Activated CD4-positive, CD25-positive, alpha-beta regulatory T cell treated with anti-CD3 and anti-CD28 coated beads, Interleukin-2, amount 50 U/mL, for 16 hours (primary cell): ENCODE measurements around the gene ACAN.

Source experiments
- DNase-seq: peaks from one replicate; pipeline ENCODE4 v3.0.0-alpha.2; 2020; ENCODE audit warnings: low read depth, low spot score

ACAN gene

GRCh38 chr15:88803241-88803919 lies at the start of gene ACAN:
Gene ACAN (plus strand): TSS chr15:88803436. CDS start chr15:88836207, 32,771 bp downstream.
- no peak for DNase-seq

DNA sequence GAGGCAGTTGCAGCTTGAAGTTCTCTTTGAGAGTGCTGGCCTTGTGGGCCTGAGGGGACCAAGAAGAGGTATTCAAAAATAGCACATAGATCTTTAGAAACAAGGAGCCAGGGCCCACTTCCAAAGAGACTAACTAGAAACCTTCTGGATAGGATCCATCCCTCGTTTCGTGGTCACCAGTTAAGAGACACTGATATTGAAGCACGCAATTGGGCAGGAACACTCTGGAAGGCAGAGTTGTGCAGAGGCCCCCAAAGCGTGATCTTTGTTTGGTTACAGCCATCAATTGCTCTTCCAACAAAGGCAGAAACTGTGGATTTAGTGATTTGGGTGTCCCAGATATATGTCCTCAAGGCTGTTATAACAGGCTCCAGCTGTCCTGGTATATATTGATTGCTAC lies 46.7 kb upstream of the ACAN start:
- no peak for DNase-seq

GRCh38 chr15:88756921-88757320 lies 46.3 kb upstream of the ACAN start:
- no peak for DNase-seq

GRCh38 chr15:88759872-88760271 lies 43.4 kb upstream of the ACAN start:
- no peak for DNase-seq

DNA sequence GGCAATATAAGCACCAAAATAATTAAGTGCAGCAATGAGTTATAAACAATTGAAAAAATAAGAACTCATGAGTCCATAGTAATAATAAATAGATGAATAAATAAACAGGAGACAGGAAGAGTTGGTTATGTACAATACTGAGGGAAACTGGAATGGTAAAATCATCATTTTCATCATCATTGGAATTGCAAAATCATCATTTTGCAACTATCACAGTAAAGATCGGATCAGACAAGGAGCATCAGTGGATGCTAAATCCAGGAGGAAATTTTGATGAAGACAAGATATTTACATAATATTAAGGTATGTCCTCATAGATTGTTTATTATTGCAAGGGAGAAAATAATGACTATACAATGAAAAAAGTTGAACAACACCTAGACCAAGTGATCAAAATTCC lies 38.8 kb upstream of the ACAN start:
- no peak for DNase-seq

DNA sequence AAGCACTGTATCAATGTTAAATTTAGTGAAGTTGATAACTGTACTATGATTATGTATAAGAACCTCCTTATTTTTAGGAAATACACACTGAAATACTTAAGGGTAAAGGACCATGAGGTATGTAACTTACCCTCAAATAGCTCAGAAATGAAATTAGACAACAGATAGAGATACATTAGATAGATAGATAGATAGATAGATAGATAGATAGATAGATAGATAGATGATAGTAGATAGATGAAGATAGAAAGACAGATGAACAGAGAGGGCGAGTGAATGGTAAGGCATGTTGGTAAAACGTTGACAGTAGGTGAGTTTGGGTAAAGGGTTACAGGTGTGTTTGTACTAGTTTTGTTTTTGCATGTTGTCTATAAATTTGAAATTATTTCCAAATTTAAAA lies 38.0 kb upstream of the ACAN start:
- no peak for DNase-seq

- no peak for DNase-seq
These were observed 33.9 kb upstream of the ACAN start for GRCh38 chr15:88769161-88769971.

GRCh38 chr15:88775776-88776175 lies 27.5 kb upstream of the ACAN start:
- DNase-seq = no peak

DNA sequence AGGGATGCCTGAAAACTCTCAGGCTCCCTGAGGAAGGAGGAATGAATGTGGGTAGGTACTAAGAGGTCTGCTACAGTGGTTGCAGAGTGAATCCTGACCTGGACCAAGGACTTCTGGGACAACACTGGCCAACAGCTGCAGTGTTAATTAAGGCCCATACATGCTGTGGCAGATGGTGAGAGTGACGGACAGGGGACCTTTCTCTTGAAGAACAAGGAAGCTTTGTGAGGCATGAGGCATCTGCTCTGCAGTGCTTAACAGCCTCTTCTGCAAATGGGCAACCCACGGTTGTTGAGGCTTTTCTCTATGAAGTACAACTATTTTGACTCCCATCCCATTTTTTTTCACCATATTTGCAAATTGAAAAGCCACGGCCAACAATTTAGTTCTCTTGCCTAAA lies 26.6 kb upstream of the ACAN start:
- no peak for DNase-seq

- DNase-seq = no peak
These were observed 23.3 kb upstream of the ACAN start for GRCh38 chr15:88779944-88780343.

DNA sequence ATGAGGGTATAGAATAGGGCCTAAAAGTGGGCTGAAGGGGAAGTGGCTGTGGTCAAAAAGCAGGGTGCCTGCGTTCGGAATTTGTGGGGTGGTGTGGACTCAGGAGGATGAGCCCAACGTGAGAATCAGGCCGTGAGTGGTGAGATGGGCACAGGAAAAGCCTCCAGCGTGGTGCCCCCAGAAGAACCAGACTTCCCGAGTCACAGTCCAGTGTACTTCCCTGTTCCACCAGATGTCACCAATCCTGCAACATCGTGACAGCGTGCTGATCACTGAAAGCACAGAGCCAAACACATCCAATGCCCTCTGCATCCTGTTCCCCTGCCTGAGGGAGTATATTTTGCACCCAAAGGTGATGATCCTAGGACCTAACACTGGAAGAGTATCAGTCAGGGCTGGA lies 20.8 kb upstream of the ACAN start:
- DNase-seq = no peak

DNA sequence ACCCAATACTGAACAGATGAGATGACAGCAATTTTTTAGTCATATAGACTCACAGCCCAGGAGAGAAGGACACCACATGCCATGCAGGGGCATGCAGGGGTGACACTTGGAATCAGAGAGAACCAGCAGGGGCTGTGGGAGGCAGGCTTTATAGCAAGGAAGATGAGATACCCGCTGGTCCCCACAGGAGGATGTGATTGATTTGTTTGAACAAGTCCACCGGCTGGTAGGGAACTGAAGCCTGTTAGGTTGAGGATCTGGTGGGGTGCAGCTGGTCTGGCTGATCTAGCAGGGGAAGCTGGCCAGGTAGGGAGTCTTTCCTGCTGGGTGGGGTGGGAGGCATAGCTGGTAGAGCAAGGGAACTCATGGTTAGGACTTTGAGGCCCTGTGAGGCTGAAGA lies 18.0 kb upstream of the ACAN start:
- no peak for DNase-seq

DNA sequence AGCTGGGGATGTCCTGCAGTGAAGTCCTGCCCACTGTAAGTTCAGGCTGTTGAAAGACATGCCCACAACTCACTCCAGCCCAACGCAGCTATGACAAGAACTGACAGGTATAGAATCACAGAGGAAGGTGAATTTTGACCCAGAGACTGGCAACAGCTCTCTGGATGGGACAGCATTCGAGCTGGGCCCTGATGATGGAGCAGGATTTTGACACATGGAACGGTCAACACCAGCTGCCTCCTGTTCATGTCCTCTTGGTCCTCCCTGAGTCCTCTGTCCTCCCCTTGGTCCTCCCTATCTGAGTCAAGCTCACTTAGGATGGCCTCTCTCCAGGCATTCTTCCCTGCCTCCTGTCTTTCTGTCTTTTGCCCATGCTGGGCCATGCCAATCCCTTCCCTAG lies 15.2 kb upstream of the ACAN start:
- no peak for DNase-seq

DNA sequence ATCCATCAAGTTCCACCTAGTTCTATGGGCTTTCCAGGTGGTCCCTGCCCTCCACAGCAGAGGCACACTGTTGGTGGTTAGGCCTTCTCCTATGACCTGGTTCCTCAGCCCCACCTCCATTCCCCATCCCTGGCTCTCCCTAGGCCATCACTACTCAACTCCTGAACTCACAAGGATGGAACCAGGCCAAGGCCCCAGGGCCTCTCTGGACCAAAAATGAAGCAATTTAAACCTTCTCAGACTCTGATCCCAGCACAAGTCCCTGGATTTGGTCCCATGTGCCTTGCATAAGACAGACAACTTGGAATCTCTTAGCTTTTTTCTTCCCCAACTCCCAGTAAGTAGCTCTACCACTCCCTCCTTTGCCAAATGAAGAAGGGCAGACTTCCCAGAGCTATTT lies 14.4 kb upstream of the ACAN start:
- DNase-seq = no peak

GRCh38 chr15:88790486-88790885 lies 12.8 kb upstream of the ACAN start:
- no peak for DNase-seq

DNA sequence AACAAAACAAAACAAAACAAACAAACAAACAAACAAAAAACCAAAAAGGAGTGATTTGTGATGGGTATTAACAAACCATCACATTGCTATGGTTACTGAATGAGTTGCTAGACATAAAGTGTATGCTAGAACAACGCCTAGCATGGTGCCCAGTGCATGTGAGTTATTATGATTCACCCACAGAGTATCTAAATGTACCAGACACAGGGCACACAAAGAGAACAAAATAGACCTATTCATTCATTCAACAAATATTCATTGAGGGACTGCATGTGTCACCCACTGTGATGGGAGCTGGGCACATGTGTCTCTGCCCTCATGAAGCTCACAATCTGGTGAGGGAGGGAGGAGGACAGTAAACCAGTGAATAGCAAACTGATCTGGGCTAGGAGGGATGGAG lies 11.6 kb upstream of the ACAN start:
- DNase-seq = no peak

- no peak for DNase-seq
These were observed 10.6 kb upstream of the ACAN start for GRCh38 chr15:88792342-88793282.

DNA sequence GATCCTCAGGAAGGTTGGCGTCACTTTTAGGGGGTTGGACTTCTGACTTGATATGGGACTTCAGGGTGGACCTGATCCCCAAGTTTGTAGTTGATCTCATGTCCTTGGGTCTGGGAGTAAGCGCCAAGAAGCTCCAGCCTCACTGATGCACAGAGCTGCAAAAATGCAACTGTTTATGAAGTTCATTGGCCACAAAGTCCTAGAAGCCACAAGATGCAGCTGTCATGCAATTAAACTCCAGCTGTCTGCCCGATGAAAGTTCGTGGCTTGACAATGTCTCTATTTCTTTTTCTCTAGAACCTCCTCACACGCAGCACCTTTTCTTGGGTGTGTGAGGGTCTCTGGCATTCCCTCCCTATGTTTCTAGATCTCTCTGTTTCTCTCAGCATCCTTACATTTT lies 9.2 kb upstream of the ACAN start:
- no peak for DNase-seq

DNA sequence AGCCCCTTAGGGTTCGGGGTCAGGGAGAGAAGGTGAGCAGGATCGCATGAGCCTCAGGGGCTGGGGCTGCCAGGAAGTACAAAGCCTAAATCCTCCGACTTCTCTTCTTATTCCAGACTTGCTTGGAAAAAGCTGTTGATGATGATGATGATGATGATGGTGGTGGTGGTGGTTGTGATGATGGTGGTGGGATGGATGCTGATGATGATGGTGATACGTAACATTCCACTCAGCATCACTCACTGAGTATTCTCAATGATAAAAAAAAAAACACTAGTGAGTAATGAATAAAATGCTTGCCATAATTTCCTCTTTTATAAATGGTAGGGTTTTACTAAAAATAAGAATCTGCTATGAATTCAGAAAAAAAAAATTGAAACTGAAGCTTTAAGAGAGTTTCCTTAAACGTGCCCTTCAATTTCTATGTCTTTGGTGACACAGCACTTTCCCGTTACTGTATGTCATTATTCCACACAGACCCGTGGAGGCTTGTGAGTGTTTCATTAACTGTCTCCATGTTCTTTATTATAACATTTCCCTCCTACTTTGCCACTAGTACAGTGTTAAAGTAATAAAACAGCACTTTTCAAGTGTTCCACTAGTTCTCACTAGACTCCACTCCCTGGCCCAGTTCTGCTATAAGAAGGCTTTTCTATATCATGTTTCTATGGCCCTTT lies 5.4 kb upstream of the ACAN start:
- no peak for DNase-seq

DNA sequence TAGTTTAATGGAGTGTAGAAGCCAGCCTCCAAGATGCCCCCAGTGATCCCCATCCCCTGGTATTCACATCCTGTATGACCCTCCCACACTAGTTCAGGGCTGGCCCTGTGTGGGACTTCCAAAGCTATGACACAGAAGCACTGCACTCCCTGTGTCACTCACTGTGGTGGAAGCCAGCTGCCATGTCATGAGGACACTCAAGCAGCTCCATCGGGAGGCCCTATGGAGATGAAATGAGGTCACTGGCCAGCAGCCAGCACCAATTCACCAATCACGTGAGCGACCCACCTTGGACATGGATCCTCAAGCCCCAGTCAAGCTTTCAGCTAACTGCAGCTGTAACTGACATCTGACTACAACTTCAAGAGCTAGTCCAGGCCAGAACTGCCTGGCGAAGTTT lies 3.9 kb upstream of the ACAN start:
- DNase-seq = no peak

DNA sequence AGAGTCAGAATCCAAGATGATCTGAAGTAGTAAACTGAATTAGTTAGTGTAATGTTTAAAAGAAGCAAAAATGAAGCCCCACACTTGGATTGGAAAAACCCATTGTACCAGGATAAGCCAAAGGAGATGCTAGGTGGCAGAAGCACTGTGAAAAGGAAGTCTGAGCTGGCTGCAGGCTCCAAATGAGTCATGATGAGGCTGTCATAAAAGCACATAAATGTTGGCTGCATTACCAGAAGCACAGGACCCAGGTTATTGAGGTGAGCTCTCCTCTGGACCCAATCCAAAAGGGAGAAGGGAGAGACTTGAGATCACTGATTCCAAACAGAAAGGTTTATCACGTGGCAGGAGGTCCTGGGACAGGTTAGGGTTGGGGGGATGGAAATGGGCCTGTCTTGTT lies 3.2 kb upstream of the ACAN start:
- no peak for DNase-seq

GRCh38 chr15:88800738-88801137 lies 2.5 kb upstream of the ACAN start:
- no peak for DNase-seq
